ENCODE measurements around the gene SUPT20H. TPM values are rescaled to one million over a fixed set of nuclear protein-coding genes. Genes with fewer than 3 reads are reported as not detected.
A peak's percentile ranks its signal among the peaks of the same experiment; 100 is the strongest.

Gene SUPT20H
- total RNA-seq, 1 donor from 2014 or later: 115 TPM

DNA sequence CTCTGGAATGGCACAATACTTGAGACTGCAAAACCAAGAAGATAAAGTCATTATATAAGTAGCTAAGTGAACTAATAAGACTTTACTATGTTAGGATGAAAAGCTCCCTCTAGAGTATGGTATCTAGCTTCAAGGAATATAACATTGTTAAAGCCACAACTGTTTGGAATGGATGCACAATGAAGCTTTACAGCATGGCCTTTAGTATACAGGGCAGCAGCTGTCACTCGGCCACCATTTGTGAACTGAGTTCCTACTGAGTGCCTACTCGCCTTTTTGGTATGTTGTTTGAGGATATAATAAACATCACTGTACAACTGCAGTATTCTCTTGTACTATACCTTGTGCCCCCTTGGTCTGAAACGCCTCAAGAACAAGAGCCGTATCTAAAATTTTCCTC is 67.1 kb downstream of the SUPT20H start:
- peaks cover 7% of the 10 kb centered on the region for H3K4me1 Mint-ChIP-seq (ENCODE audit: low read depth, unreplicated experiment)
- peaks cover 2% of the 10 kb centered on the region for H3K9me3 Mint-ChIP-seq (ENCODE audit: unreplicated experiment)
- no peak for DNase-seq
- no peak overlapping the region for H3K27ac Mint-ChIP-seq (ENCODE audit: unreplicated experiment)
- H3K27me3 Mint-ChIP-seq (ENCODE audit: unreplicated experiment): no peaks in the 10 kb centered on the region
- no peak overlapping the region for H3K4me3 Mint-ChIP-seq (ENCODE audit: unreplicated experiment)
- TF ChIP-seq, protein P1, sequence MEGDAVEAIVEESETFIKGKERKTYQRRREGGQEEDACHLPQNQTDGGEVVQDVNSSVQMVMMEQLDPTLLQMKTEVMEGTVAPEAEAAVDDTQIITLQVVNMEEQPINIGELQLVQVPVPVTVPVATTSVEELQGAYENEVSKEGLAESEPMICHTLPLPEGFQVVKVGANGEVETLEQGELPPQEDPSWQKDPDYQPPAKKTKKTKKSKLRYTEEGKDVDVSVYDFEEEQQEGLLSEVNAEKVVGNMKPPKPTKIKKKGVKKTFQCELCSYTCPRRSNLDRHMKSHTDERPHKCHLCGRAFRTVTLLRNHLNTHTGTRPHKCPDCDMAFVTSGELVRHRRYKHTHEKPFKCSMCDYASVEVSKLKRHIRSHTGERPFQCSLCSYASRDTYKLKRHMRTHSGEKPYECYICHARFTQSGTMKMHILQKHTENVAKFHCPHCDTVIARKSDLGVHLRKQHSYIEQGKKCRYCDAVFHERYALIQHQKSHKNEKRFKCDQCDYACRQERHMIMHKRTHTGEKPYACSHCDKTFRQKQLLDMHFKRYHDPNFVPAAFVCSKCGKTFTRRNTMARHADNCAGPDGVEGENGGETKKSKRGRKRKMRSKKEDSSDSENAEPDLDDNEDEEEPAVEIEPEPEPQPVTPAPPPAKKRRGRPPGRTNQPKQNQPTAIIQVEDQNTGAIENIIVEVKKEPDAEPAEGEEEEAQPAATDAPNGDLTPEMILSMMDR (IDR thresholded peaks at IDR 0.05; ENCODE audit: partially characterized antibody, unreplicated experiment): no peak
- no peaks in the 10 kb centered on the region for H3K36me3 Mint-ChIP-seq (ENCODE audit: unreplicated experiment)

GRCh38 chr13:36986462-36987240 is 72.8 kb downstream of the SUPT20H start:
- DNase-seq: no peak
- Mint-ChIP-seq H3K4me3 (ENCODE audit: unreplicated experiment) (no peak overlapping the region), H3K4me1 (ENCODE audit: low read depth, unreplicated experiment) (no peaks in the 10 kb centered on the region), H3K27ac (ENCODE audit: unreplicated experiment) (no peak overlapping the region), H3K27me3 (ENCODE audit: unreplicated experiment) (no peaks in the 10 kb centered on the region), H3K9me3 (ENCODE audit: unreplicated experiment) (peaks cover 2% of the 10 kb centered on the region), H3K36me3 (ENCODE audit: unreplicated experiment) (no peaks in the 10 kb centered on the region)
- TF ChIP-seq, protein P1 (IDR thresholded peaks at IDR 0.05; ENCODE audit: partially characterized antibody, unreplicated experiment): no peak

- Mint-ChIP-seq H3K27ac (ENCODE audit: unreplicated experiment) (no peak overlapping the region), H3K4me3 (ENCODE audit: unreplicated experiment) (no peak overlapping the region), H3K9me3 (ENCODE audit: unreplicated experiment) (no peaks in the 10 kb centered on the region), H3K4me1 (ENCODE audit: low read depth, unreplicated experiment) (no peaks in the 10 kb centered on the region), H3K27me3 (ENCODE audit: unreplicated experiment) (no peaks in the 10 kb centered on the region), H3K36me3 (ENCODE audit: unreplicated experiment) (no peaks in the 10 kb centered on the region)
- TF ChIP-seq, protein P1 (IDR thresholded peaks at IDR 0.05; ENCODE audit: partially characterized antibody, unreplicated experiment): peak; percentile 52
- no peak for DNase-seq
Measured at GRCh38 chr13:36981156-36981743, 78.2 kb downstream of the SUPT20H start.

DNA sequence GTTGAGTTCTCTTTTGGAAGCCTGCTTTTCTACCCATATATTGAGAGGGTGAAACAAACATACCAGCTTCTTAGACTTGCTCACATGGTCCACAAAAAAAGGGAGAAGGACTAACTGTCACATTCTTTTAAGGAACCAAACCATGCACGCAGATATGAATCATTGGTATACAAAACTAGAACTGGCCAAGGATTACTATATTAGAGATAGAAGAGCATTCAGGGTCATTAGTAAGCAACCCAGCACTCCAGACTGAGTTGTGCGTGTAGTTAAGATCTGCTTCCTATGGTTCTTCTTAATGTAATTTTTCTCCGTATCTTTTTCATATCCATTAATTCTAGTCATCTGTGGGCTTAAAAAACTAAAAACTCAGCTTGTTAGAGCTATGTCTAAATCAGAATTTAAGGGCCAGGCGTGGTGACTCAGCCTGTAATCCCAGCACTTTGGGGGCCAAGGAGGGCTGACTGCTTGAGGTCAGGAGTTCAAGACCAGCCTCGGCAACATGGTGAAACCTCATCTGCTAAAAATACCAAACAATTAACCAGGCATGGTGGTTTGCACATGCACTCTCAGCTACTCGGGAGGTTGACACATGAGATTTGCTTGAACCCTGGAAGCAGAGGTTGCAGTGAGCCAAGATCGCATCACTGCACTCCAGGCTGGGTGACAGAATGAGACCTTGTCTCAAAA is 80.0 kb downstream of the SUPT20H start:
- Mint-ChIP-seq H3K27me3 (ENCODE audit: unreplicated experiment) (no peaks in the 10 kb centered on the region), H3K27ac (ENCODE audit: unreplicated experiment) (no peak overlapping the region), H3K36me3 (ENCODE audit: unreplicated experiment) (peaks cover 6% of the 10 kb centered on the region), H3K4me3 (ENCODE audit: unreplicated experiment) (no peak overlapping the region), H3K9me3 (ENCODE audit: unreplicated experiment) (no peaks in the 10 kb centered on the region), H3K4me1 (ENCODE audit: low read depth, unreplicated experiment) (no peaks in the 10 kb centered on the region)
- TF ChIP-seq, protein P1 (IDR thresholded peaks at IDR 0.05; ENCODE audit: partially characterized antibody, unreplicated experiment): no peak
- DNase-seq: no peak

Measured in glutamatergic neuron (in vitro differentiated cells).